Keratinocyte (primary cell): ENCODE measurements around the gene KIF25.

ENCODE experiments used
- CTCF ChIP-seq, 3 experiments: IDR thresholded peaks in 1 of 3; conservative IDR thresholded peaks in 1 of 3; optimal IDR thresholded peaks in 1 of 3; 2 replicates in 2 of 3; 3 replicates in 1 of 3; pipeline versions ENCODE3 to v1.5.1; 2011; ENCODE audit warnings: low read length in 3 of 3, mild to moderate bottlenecking in 3 of 3, moderate library complexity in 2 of 3, control low read depth in 1 of 3, inconsistent platforms in 1 of 3; ENCODE audit not compliant: insufficient read depth in 2 of 3; ENCODE audit errors: extremely low read depth in 1 of 3
- EZH2 ChIP-seq: IDR thresholded peaks from one replicate; pipeline ENCODE4 v1.6.1; 2012; ENCODE audit warnings: inconsistent platforms, mild to moderate bottlenecking, low read length, moderate library complexity

- TF ChIP-seq CTCF (optimal IDR thresholded peaks at IDR 0.05 in 1 of 3, IDR thresholded peaks at IDR 0.05 in 1 of 3, conservative IDR thresholded peaks at IDR 0.05 in 1 of 3; ENCODE audit: extremely low read depth in 1 of 3, insufficient read depth in 2 of 3, low read length in 3 of 3) = no peak
- no peak for TF ChIP-seq EZH2
Measured at GRCh38 chr6:167962711-167963110, 34.8 kb upstream of the KIF25 start.
